Neural progenitor cell (in vitro differentiated cells): ENCODE results near the gene ABHD17B.

Experiments used
- CTCF ChIP-seq: fragments of 200-600 bp; sonication (generic); IDR thresholded peaks from 2 replicates; pipeline ENCODE4 v1.5.1; 2017; ENCODE audit warnings: antibody characterized with exemption, mild to moderate bottlenecking
- EZH2 ChIP-seq: fragments of 200-600 bp; sonication (generic); IDR thresholded peaks from 2 replicates; pipeline ENCODE4 v1.6.1; 2017; ENCODE audit warnings: antibody characterized with exemption, mild to moderate bottlenecking, moderate library complexity

GRCh38 chr9:71929223-71929622, 18.2 kb upstream of the ABHD17B start:
- TF ChIP-seq CTCF (no peak), EZH2 (no peak)
